ENCODE data around the gene BBOX1.
"Not testable (repeated sequence)": the region's sequence is repeated elsewhere in the genome, so short reads cannot be mapped to it uniquely, and the experiment has no call there.

The BBOX1 gene

GRCh38 chr11:27135924-27136329 is 95.3 kb downstream of the BBOX1 start:
- DNase-seq: not testable (repeated sequence)

- no peak for DNase-seq
Measured at GRCh38 chr11:27138716-27139115, 98.1 kb downstream of the BBOX1 start.

- no peak for DNase-seq
Measured at GRCh38 chr11:27139742-27140367, 99.2 kb downstream of the BBOX1 start.

- no peak for DNase-seq
Measured at GRCh38 chr11:27141576-27141975, 101.0 kb downstream of the BBOX1 start.

- DNase-seq: no peak
Measured at GRCh38 chr11:27147916-27148315, 107.3 kb downstream of the BBOX1 start.

- DNase-seq: no peak
Measured at GRCh38 chr11:27148506-27148905, 107.9 kb downstream of the BBOX1 start.

- DNase-seq: no peak
Measured at GRCh38 chr11:27150098-27150497, 109.5 kb downstream of the BBOX1 start.

- DNase-seq: no peak
Measured at GRCh38 chr11:27153136-27153535, 112.5 kb downstream of the BBOX1 start.

- DNase-seq: no peak
Measured at GRCh38 chr11:27158456-27159334, 118.1 kb downstream of the BBOX1 start.

GRCh38 chr11:27159335-27159679 is 118.7 kb downstream of the BBOX1 start:
- no peak for DNase-seq

GRCh38 chr11:27161071-27161470 is 120.5 kb downstream of the BBOX1 start:
- no peak for DNase-seq

- DNase-seq: no peak
Measured at GRCh38 chr11:27162237-27162636, 121.6 kb downstream of the BBOX1 start.

- no peak for DNase-seq
Measured at GRCh38 chr11:27166130-27166529, 125.5 kb downstream of the BBOX1 start.

GRCh38 chr11:27171376-27171958 is 130.9 kb downstream of the BBOX1 start:
- no peak for DNase-seq

GRCh38 chr11:27173545-27173944 is 132.9 kb downstream of the BBOX1 start:
- no peak for DNase-seq

- no peak for DNase-seq
Measured at GRCh38 chr11:27174021-27174420, 133.4 kb downstream of the BBOX1 start.

GRCh38 chr11:27174672-27175210 is 134.1 kb downstream of the BBOX1 start:
- no peak for DNase-seq

- not testable (repeated sequence) for DNase-seq
Measured at GRCh38 chr11:27175562-27175961, 134.9 kb downstream of the BBOX1 start.

All from GF-D8 (cell line).